Gastroesophageal sphincter (tissue), 3 donors: ENCODE results near the gene MRAP2.

Source experiments
- POLR2AphosphoS5 ChIP-seq: sonication (generic); formaldehyde crosslinking; IDR thresholded peaks from one replicate; pipeline ENCODE4 v1.6.1; 2017; ENCODE audit warnings: antibody characterized with exemption
- TF ChIP-seq, protein P1 (sequence below), 4 experiments: fragments of 200-600 bp in 2 of 4; fragments of 450-650 bp in 2 of 4; sonication (generic) in 1 of 4; IDR thresholded peaks; one replicate each; pipeline ENCODE4 v1.5.1; 2017 to 2019; ENCODE audit warnings: antibody characterized with exemption in 4 of 4, mild to moderate bottlenecking in 2 of 4, moderate library complexity in 2 of 4

GRCh38 chr6:83985308-83985713, 48.3 kb upstream of the MRAP2 start:
- TF ChIP-seq, protein P1, sequence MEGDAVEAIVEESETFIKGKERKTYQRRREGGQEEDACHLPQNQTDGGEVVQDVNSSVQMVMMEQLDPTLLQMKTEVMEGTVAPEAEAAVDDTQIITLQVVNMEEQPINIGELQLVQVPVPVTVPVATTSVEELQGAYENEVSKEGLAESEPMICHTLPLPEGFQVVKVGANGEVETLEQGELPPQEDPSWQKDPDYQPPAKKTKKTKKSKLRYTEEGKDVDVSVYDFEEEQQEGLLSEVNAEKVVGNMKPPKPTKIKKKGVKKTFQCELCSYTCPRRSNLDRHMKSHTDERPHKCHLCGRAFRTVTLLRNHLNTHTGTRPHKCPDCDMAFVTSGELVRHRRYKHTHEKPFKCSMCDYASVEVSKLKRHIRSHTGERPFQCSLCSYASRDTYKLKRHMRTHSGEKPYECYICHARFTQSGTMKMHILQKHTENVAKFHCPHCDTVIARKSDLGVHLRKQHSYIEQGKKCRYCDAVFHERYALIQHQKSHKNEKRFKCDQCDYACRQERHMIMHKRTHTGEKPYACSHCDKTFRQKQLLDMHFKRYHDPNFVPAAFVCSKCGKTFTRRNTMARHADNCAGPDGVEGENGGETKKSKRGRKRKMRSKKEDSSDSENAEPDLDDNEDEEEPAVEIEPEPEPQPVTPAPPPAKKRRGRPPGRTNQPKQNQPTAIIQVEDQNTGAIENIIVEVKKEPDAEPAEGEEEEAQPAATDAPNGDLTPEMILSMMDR (IDR thresholded peaks at IDR 0.05): no peak
- TF ChIP-seq POLR2AphosphoS5: no peak
